ENCODE data around the gene RASGRF2. TPM values are rescaled to one million over a fixed set of nuclear protein-coding genes. Genes with fewer than 3 reads are reported as not detected.

The RASGRF2 gene
- total RNA-seq, 4 donors from 2014 or later, result 3.8 to 9.1 (median 5.3) TPM

DNA sequence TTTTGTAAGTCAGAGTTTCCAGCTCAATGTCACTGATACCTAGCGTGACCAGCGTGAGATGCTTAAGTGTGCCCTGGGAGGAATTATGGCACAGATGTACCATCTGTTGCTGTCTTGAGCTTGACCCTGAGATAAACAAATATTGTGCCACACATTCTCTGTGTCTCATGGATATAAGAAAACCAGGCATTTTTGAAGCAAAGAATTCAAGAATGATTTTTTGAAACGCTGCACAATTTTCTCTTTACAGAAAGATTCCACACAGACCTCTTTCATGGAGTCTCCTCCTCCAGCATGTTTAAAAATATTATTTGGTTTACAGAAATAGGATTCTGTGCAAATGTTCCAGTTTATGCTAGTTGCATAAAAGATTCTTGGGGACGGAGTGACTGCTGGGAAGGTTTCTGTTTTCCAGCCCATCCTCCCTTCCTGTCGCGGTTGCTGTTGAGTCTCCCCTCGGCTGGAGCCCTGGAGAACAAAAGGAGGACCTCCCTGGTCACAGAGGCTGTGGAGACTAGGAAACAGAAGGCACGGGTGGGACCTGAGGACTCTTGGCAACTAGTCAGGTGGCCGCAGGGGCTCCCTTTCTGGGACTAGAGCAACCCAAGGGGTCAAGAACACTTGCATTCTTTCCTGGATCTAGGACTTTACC is 120.8 kb downstream of the RASGRF2 start:
- H3K27me3 ChIP-seq, result no peaks in the 10 kb centered on the region
- no peaks in the 10 kb centered on the region for H3K4me1 ChIP-seq
- 78 to 88% methylated on average over 5 to 6 of the region's 9 CpGs for WGBS, 2 donors (ENCODE audit: low coverage in 1 of 2)
- H3K4me3 ChIP-seq, result no peak overlapping the region
- no peaks in the 10 kb centered on the region for H3K36me3 ChIP-seq
- TF ChIP-seq, protein P1, sequence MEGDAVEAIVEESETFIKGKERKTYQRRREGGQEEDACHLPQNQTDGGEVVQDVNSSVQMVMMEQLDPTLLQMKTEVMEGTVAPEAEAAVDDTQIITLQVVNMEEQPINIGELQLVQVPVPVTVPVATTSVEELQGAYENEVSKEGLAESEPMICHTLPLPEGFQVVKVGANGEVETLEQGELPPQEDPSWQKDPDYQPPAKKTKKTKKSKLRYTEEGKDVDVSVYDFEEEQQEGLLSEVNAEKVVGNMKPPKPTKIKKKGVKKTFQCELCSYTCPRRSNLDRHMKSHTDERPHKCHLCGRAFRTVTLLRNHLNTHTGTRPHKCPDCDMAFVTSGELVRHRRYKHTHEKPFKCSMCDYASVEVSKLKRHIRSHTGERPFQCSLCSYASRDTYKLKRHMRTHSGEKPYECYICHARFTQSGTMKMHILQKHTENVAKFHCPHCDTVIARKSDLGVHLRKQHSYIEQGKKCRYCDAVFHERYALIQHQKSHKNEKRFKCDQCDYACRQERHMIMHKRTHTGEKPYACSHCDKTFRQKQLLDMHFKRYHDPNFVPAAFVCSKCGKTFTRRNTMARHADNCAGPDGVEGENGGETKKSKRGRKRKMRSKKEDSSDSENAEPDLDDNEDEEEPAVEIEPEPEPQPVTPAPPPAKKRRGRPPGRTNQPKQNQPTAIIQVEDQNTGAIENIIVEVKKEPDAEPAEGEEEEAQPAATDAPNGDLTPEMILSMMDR (IDR thresholded peaks at IDR 0.05), result no peak
- TF ChIP-seq POLR2A (IDR thresholded peaks at IDR 0.05) (no peak), POLR2AphosphoS5 (IDR thresholded peaks at IDR 0.05) (no peak), EP300 (IDR thresholded peaks at IDR 0.05) (no peak)
- H3K9me3 ChIP-seq, result peaks cover 0 to 12% (median 0%) of the 10 kb centered on the region in 3 donors
- H3K27ac ChIP-seq, result no peak overlapping the region
- ATAC-seq, result no peak

DNA sequence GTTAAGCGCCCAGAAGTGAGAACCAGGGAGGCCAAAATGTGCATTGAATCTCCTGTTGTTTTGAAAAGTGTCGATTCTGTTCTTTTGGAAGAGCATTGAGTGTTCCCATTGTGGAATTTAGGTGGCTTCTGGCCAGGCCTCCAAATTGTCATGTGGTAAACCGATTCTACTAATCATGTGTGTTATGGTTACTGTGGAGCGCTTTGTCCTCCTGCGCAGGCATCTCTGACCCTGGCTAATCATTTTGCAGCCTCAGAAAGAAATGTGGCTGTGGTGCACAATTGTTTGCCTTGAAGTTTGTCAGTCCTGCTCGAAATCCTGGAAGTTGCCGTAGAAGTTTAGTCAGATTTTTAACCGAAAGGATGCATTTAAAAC is 121.3 kb downstream of the RASGRF2 start:
- Histone ChIP-seq H3K27me3 (no peaks in the 10 kb centered on the region), H3K27ac (no peak overlapping the region), H3K4me1 (no peaks in the 10 kb centered on the region), H3K9me3 (peaks cover 0 to 12% (median 0%) of the 10 kb centered on the region in 3 donors), H3K4me3 (no peak overlapping the region), H3K36me3 (no peaks in the 10 kb centered on the region)
- ATAC-seq, result no peak
- TF ChIP-seq EP300 (IDR thresholded peaks at IDR 0.05), result no peak
- WGBS, 2 donors (ENCODE audit: low coverage in 1 of 2), result 86 to 90% methylated on average over 6 to 8 of the region's 8 CpGs

DNA sequence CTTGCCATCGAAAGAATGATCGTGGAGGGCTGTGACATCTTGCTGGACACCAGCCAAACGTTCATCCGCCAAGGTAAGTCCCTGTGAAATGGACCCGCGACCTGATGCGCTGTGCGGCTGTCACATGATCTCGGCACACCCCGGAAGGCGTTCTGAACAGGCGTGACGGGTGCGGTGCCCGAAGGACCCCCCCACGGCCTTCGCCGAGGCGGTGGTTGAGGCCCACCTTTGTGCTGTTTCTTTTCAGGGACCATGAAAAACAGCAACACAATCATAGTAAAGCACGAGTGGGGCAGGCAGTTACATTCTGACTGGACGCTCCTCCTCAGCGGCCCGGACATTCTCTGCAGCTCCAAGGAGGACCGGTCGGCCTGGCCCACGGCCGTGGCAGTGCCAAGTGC is 126.7 kb downstream of the RASGRF2 start:
- peaks cover 0 to 5% of the 10 kb centered on the region in 2 donors for H3K36me3 ChIP-seq
- H3K27ac ChIP-seq, result no peak overlapping the region
- no peak for TF ChIP-seq EP300 (IDR thresholded peaks at IDR 0.05)
- TF ChIP-seq POLR2A (IDR thresholded peaks at IDR 0.05), result no peak
- no peak for TF ChIP-seq POLR2AphosphoS5 (IDR thresholded peaks at IDR 0.05)
- TF ChIP-seq, protein P1 (IDR thresholded peaks at IDR 0.05), result no peak
- ATAC-seq, result no peak
- H3K9me3 ChIP-seq, result no peaks in the 10 kb centered on the region
- H3K4me1 ChIP-seq, result no peaks in the 10 kb centered on the region
- no peak overlapping the region for H3K4me3 ChIP-seq
- WGBS, 2 donors (ENCODE audit: low coverage in 1 of 2), result 80 to 99% methylated on average over 1 to 17 of the region's 27 CpGs
- no peaks in the 10 kb centered on the region for H3K27me3 ChIP-seq

DNA sequence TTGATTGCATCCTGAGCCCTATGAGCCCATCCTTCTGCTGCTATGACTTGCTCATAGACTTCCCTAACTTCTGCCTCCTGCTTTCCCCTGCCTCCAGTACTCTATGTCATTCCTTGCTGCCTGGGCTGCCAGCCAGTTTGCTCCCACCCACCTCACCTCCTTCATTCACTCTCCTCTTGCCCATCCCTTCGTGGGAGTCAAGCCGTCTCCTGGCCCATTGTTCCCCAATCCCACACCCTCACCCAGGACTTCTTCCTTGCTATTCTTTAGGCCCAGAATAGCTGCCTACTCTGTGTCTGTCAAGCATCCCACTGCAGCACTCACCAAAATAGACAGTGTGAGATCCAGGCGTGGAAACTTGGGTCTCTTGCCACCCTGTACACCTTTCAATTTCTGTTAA is 131.0 kb downstream of the RASGRF2 start:
- no peak for TF ChIP-seq POLR2A (IDR thresholded peaks at IDR 0.05)
- ATAC-seq, result no peak
- Histone ChIP-seq H3K4me3 (no peak overlapping the region), H3K4me1 (no peaks in the 10 kb centered on the region), H3K36me3 (peaks cover 0 to 5% of the 10 kb centered on the region in 2 donors), H3K9me3 (no peaks in the 10 kb centered on the region), H3K27ac (no peak overlapping the region), H3K27me3 (no peaks in the 10 kb centered on the region)
- 79% methylated on average over 2 to 3 of the region's 3 CpGs for WGBS, 2 donors (ENCODE audit: low coverage in 1 of 2)

DNA sequence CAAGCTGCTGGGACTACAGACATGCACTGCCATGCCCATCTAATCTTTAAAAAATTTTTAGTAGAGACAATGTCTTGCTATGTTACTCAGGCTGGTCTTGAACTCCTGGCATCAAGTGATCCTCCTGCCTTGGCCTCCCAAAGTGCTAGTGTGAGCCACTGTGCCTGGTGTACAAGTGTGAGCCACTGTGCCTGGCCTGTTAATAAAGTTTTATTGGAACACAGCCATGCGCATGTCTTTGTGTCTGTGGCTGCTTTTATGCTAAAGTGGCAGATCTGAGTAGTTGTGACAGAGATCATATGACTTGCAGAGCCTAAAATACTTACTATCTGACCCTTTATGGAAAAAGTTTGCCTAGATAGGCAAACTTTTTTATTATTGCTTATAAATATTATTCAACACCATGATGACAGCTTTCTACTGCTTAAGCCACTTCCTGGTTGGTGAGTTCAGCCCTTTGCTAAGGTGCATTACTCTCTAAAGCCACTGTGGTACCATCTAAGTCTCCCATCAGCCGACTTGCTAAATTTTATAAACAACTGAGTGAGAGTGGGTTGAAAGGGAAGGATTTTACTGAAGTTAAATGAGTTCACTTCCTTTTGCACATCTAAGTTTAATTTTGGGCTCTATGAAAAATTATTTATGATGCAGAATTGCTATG is 133.5 kb downstream of the RASGRF2 start:
- no peak for ATAC-seq
- no peak overlapping the region for H3K27ac ChIP-seq
- no peaks in the 10 kb centered on the region for H3K27me3 ChIP-seq
- no peaks in the 10 kb centered on the region for H3K4me1 ChIP-seq
- WGBS, 2 donors (ENCODE audit: low coverage in 1 of 2), result 58 to 72% methylated on average over 2 of the region's 2 CpGs
- H3K36me3 ChIP-seq, result no peaks in the 10 kb centered on the region
- no peaks in the 10 kb centered on the region for H3K9me3 ChIP-seq
- no peak overlapping the region for H3K4me3 ChIP-seq
- TF ChIP-seq EP300 (IDR thresholded peaks at IDR 0.05) (no peak), POLR2AphosphoS5 (IDR thresholded peaks at IDR 0.05) (no peak), POLR2A (IDR thresholded peaks at IDR 0.05) (no peak)
- TF ChIP-seq, protein P1 (IDR thresholded peaks at IDR 0.05), result no peak

DNA sequence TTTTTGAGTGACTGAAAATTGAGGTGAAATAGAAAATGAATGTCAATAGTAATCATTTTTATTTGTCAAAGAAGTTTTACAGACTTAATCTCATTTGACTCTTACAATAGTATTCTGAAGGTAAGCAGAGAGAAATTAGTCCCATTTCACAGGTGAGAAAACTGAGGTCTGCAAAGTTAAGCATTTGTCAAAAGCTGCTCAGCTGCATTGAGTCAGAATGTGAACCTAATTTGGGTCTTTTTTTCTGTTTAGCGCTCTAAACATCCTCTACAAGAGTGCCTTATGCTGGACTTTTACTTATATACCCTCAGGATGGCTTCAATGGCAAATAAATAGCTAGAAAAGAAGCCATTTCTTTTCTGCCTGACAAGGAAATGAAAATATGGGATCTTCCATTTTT is 135.7 kb downstream of the RASGRF2 start:
- Histone ChIP-seq H3K4me1 (no peaks in the 10 kb centered on the region), H3K27ac (no peak overlapping the region), H3K36me3 (no peaks in the 10 kb centered on the region), H3K27me3 (no peaks in the 10 kb centered on the region), H3K4me3 (no peak overlapping the region), H3K9me3 (no peaks in the 10 kb centered on the region)
- no peak for TF ChIP-seq POLR2AphosphoS5 (IDR thresholded peaks at IDR 0.05)
- no peak for TF ChIP-seq EP300 (IDR thresholded peaks at IDR 0.05)
- TF ChIP-seq, protein P1 (IDR thresholded peaks at IDR 0.05), result no peak
- TF ChIP-seq POLR2A (IDR thresholded peaks at IDR 0.05), result no peak
- WGBS, 2 donors (ENCODE audit: low coverage in 1 of 2), result 94 to 100% methylated on average over 1 of the region's 1 CpG
- no peak for ATAC-seq
